ENCODE results near the gene HTT.

The HTT gene

DNA sequence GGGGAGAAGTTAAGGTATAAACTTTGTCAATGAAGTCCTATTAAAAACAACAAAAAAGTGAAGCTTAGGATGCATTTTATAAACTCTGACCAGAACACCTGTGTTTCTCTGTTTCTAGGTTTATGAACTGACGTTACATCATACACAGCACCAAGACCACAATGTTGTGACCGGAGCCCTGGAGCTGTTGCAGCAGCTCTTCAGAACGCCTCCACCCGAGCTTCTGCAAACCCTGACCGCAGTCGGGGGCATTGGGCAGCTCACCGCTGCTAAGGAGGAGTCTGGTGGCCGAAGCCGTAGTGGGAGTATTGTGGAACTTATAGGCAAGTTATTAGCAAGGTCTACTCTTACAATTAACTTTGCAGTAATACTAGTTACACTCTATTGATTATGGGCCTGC lies 46.6 kb downstream of the HTT start:
- no peak for DNase-seq (ENCODE audit: low read depth)
- TF ChIP-seq, protein P1, sequence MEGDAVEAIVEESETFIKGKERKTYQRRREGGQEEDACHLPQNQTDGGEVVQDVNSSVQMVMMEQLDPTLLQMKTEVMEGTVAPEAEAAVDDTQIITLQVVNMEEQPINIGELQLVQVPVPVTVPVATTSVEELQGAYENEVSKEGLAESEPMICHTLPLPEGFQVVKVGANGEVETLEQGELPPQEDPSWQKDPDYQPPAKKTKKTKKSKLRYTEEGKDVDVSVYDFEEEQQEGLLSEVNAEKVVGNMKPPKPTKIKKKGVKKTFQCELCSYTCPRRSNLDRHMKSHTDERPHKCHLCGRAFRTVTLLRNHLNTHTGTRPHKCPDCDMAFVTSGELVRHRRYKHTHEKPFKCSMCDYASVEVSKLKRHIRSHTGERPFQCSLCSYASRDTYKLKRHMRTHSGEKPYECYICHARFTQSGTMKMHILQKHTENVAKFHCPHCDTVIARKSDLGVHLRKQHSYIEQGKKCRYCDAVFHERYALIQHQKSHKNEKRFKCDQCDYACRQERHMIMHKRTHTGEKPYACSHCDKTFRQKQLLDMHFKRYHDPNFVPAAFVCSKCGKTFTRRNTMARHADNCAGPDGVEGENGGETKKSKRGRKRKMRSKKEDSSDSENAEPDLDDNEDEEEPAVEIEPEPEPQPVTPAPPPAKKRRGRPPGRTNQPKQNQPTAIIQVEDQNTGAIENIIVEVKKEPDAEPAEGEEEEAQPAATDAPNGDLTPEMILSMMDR (IDR thresholded peaks at IDR 0.05; ENCODE audit: insufficient read depth, low read depth, low read length, missing control alignments): no peak
- no peak overlapping the region for H3K4me3 ChIP-seq (ENCODE audit: low read depth, low read length)

DNA sequence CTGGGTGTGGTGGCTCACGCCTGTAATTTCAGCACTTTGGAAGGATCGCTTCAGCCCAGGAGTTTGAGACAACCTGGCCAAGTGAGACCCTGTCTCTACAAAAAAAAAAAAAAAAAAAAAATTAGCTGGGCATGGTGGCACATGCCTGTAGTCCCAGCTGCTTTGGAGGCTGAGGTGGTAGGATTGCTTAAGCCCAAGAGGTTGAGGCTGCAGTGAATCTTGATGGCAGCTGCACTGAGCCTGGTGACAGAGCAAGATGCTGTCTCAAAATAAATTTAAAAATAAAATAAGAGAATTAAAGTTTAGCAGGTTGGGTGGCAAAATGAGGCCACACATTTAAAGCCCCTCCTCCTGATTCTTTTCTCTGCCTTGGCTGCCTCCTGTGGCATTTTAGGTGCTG lies 47.1 kb downstream of the HTT start:
- TF ChIP-seq, protein P1 (IDR thresholded peaks at IDR 0.05; ENCODE audit: insufficient read depth, low read depth, low read length, missing control alignments): no peak
- H3K4me3 ChIP-seq (ENCODE audit: low read depth, low read length): no peak overlapping the region
- DNase-seq (ENCODE audit: low read depth): no peak

DNA sequence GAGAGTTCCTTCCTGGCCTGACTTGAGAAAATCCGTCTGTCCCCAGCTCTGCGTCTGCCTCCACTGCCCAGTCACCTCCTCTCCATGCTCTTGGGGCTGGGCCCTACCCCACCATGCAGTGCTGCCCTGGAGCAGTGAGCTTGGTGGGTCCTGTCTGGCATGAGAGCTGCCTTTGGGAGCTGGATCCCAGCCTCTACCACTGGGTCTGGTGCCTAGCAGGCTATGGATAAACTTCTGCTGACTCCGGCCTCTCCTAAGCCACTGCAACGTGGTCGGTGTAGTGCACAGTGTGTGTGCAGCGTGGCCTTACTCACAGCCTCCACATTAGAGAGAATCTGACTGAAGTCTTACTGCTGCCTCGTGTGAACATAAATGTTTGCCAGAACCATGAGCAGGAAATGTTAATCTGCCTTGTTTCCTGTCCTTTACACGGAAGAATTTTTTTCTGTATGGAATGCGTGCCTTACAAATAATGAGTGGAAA lies 47.6 kb downstream of the HTT start:
- no peak overlapping the region for H3K4me3 ChIP-seq (ENCODE audit: low read depth, low read length)
- DNase-seq (ENCODE audit: low read depth): no peak

DNA sequence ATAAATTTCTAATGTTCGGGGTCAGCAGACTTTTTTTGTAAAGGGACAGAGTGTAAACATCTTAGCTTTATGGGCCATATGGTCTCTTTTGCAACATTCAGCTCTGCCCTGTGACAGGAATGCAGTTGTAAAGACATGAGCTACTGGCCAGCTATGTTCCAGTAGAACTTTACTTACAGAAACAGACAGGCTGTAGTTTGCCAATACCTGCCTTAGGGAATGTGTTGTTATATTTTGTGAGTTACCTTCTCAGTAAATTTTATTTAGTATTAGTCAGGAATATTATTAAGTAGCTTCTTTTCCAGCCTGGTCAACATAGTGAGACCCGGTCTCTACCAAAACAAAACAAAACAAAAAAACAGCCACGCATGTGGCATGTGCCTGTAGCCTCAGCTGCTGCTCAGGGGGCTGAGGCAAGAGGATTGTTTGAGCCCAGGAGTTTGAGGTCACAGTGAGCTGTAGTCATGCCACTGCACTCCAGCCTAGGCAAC lies 48.7 kb downstream of the HTT start:
- no peak overlapping the region for H3K4me3 ChIP-seq (ENCODE audit: low read depth, low read length)
- TF ChIP-seq, protein P1 (IDR thresholded peaks at IDR 0.05; ENCODE audit: insufficient read depth, low read depth, low read length, missing control alignments): no peak
- no peak for DNase-seq (ENCODE audit: low read depth)

More for the DNA sequence above, 47.6 kb downstream of the HTT start:
- TF ChIP-seq, protein P1 (IDR thresholded peaks at IDR 0.05; ENCODE audit: insufficient read depth, low read depth, low read length, missing control alignments): no peak

DNA sequence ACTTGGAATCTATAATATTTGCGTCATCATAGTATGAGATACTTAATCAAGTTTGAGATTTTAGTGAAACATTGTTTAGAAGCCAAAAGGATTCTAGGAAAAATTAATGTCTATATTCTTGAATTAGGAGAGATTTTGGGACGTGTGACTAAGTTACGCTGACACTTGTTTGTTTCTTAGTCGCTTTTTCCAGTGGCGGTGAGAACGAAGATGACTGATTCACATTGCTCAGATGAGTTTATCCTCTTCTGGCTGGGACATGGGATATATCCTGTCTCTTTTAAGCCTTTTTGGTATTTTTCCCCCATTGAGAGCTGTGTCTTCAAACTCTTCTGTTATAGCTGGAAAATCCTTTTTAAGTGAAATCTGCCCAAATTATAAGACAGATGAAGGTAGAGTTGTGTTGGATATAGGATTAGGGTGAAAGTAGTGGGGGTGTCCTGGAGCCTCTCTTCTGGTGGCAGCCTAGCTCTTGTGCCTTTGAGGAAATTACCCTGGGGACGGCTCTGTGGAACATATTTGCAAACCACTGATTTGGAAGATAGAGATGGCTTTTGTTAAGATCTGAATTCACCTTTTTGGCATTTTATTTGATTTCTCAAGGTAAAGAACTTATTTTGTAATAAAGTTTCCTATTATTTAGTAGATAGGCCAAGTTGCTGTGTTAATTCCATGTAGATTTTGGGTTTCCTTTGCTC lies 49.7 kb downstream of the HTT start:
- H3K4me3 ChIP-seq (ENCODE audit: low read depth, low read length): no peak overlapping the region
- TF ChIP-seq, protein P1 (IDR thresholded peaks at IDR 0.05; ENCODE audit: insufficient read depth, low read depth, low read length, missing control alignments): no peak
- no peak for DNase-seq (ENCODE audit: low read depth)

DNA sequence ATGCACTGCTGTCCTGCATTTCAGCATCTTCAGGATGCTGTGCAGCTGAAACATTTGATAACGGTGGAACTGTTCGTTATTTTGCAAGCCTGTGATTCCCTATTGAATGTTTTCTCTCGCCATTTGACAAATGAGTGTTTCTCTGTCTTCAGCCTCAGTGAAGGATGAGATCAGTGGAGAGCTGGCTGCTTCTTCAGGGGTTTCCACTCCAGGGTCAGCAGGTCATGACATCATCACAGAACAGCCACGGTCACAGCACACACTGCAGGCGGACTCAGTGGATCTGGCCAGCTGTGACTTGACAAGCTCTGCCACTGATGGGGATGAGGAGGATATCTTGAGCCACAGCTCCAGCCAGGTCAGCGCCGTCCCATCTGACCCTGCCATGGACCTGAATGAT lies 52.6 kb downstream of the HTT start:
- TF ChIP-seq, protein P1 (IDR thresholded peaks at IDR 0.05; ENCODE audit: insufficient read depth, low read depth, low read length, missing control alignments): no peak
- DNase-seq (ENCODE audit: low read depth): no peak
- H3K4me3 ChIP-seq (ENCODE audit: low read depth, low read length): no peak overlapping the region

DNA sequence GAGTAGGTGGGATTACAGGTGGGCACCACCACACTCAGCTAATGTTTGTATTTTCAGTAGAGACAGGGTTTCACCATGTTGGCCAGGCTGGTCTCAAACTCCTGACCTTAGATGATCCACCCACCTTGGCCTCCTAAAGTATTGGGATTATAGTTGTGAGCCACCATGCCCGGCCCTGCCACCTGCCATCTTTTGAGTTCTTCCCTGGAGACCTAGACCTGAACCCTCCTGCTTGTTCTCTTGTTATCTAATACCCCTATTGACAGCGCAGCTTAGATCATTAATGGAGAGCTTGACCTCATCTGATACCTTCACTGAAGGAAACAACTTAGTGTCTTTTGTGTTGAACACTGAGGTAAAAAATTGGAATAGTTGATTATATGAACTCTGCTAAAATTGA lies 53.6 kb downstream of the HTT start:
- TF ChIP-seq, protein P1 (IDR thresholded peaks at IDR 0.05; ENCODE audit: insufficient read depth, low read depth, low read length, missing control alignments): no peak
- H3K4me3 ChIP-seq (ENCODE audit: low read depth, low read length): no peak overlapping the region
- DNase-seq (ENCODE audit: low read depth): no peak
